Hepatocyte (in vitro differentiated cells): ENCODE data around the gene XYLB.

Experiments
- CTCF ChIP-seq: fragments of 200-600 bp; sonication (generic); IDR thresholded peaks from 2 replicates; pipeline ENCODE4 v1.5.1; 2016; ENCODE audit warnings: antibody characterized with exemption, mild to moderate bottlenecking; ENCODE audit not compliant: poor library complexity
- EZH2 ChIP-seq: fragments of 200-600 bp; sonication (generic); IDR thresholded peaks from 2 replicates; pipeline ENCODE4 v1.6.1; 2016; ENCODE audit warnings: antibody characterized with exemption, mild to moderate bottlenecking, borderline replicate concordance

- TF ChIP-seq CTCF (no peak), EZH2 (no peak)
Measured at GRCh38 chr3:38316356-38317191, 30.0 kb upstream of the XYLB start.
